Activated T-helper 1 cell treated with anti-CD3 and anti-CD28 coated beads, Interleukin-12 subunit alpha, Interleukin-12 subunit beta, Interleukin-2, Interleukin-4 antibody, amounts not matched to agents 30 ng/mL and 10 ng/mL and 1 ng/mL, durations not matched to agents 14 hours and 24 hours and 36 hours (primary cell): ENCODE data around the gene CAMK1. TPM values are rescaled to one million over a fixed set of nuclear protein-coding genes. Genes with fewer than 3 reads are reported as not detected.

Experiments
- total RNA-seq: library from RNA; stranded (reverse); gene quantifications from 2 replicates; pipeline ENCODE4 v1.2.3, GENCODE V29; 2022

CAMK1 gene
- total RNA-seq, 1 donor from 2014 or later: 55.0 TPM

Other genes with a start within 250 kb of the CAMK1 start
- not detected in 2 replicates for gene LHFPL4, start 216.1 kb downstream of the CAMK1 start, total RNA-seq
- gene MTMR14, start 120.4 kb downstream of the CAMK1 start, total RNA-seq: 42.9 and 46.9 TPM in 2 replicates
- gene CPNE9, start 66.1 kb downstream of the CAMK1 start, total RNA-seq: 0.93 TPM in 1 of 2 replicates, not detected in the other
- gene BRPF1, start 38.2 kb downstream of the CAMK1 start, total RNA-seq: 44.6 and 45.9 TPM in 2 replicates
- gene OGG1, start 20.0 kb downstream of the CAMK1 start, total RNA-seq: 40.2 and 40.6 TPM in 2 replicates
- gene TADA3, start 22.5 kb upstream of the CAMK1 start, total RNA-seq: 63.4 and 63.6 TPM in 2 replicates
- gene ARPC4, start 23.1 kb upstream of the CAMK1 start, total RNA-seq: 268 and 273 TPM in 2 replicates
- 26.5 and 33.6 TPM in 2 replicates for gene TTLL3, start 40.3 kb upstream of the CAMK1 start, total RNA-seq
- gene RPUSD3, start 74.1 kb upstream of the CAMK1 start, total RNA-seq: 79.2 and 79.5 TPM in 2 replicates
- gene CIDEC, start 110.3 kb upstream of the CAMK1 start, total RNA-seq: not detected in 2 replicates
- 42.4 and 46.3 TPM in 2 replicates for gene JAGN1, start 120.7 kb upstream of the CAMK1 start, total RNA-seq
- 3.2 and 3.5 TPM in 2 replicates for gene IL17RE, start 132.9 kb upstream of the CAMK1 start, total RNA-seq
- 0.64 and 0.83 TPM in 2 replicates for gene IL17RC, start 147.2 kb upstream of the CAMK1 start, total RNA-seq
- gene CRELD1, start 163.9 kb upstream of the CAMK1 start, total RNA-seq: 18.7 and 20.6 TPM in 2 replicates
- 16.4 and 16.8 TPM in 2 replicates for gene PRRT3, start 182.5 kb upstream of the CAMK1 start, total RNA-seq
- gene EMC3, start 216.9 kb upstream of the CAMK1 start, total RNA-seq: 38.8 and 43.1 TPM in 2 replicates